Activated gamma-delta T cell (primary cell): ENCODE results near the gene RPL13A.

Experiments used
- DNase-seq: peaks from one replicate; lab custom pipeline; 2025; lab: John Stamatoyannopoulos, UW

The RPL13A gene

GRCh38 chr19:49481020-49481683 lies 6.3 kb upstream of the RPL13A start:
- DNase-seq = no peak

DNA sequence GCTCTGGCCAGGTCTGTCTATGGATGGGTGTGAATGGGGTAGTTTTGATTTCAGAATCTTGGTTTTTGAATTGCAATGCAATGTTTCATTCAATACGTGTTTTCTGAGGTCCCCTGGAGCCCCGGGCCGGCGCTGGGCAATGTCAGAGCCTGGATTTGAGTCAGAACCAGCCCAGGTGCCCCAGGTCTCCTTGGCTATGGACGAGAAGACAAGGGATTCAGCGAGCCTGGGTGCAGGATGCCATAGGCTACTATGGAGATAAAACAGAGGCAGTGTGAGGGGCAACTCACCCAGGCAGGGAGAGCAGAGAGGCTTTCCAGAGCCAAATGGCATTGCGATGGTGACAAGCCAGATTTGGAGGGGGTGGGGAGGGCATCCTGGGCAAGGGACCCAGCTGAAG lies 1.2 kb upstream of the RPL13A start:
- DNase-seq = no peak

DNA sequence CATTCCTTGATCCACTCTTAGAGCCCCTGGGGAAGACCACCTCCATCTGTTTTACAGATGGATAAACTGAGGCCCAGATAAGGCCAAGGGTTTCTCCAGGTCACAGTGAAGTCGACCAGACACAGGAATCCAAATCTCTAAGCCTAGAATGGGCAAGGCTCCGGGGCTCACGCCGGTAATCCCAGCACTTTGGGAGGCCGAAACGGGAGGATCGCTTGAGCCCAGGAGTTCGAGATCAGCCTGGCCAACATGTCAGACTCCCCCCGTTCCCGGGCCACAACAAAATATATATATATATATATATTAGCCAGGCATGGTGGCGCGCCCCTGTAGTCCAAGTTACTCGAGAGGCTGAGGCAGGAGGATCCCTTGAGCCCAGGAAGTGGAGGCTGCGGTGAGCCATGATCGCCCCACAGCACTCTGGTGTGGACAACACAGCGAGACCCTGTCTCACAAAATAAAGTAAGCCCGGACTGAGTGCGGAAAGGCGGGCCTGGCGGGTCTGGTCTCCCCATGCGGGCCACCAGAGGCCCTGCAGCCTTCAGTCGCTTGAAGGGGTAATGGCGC lies 615 bp upstream of the RPL13A start:
- DNase-seq = no peak

DNA sequence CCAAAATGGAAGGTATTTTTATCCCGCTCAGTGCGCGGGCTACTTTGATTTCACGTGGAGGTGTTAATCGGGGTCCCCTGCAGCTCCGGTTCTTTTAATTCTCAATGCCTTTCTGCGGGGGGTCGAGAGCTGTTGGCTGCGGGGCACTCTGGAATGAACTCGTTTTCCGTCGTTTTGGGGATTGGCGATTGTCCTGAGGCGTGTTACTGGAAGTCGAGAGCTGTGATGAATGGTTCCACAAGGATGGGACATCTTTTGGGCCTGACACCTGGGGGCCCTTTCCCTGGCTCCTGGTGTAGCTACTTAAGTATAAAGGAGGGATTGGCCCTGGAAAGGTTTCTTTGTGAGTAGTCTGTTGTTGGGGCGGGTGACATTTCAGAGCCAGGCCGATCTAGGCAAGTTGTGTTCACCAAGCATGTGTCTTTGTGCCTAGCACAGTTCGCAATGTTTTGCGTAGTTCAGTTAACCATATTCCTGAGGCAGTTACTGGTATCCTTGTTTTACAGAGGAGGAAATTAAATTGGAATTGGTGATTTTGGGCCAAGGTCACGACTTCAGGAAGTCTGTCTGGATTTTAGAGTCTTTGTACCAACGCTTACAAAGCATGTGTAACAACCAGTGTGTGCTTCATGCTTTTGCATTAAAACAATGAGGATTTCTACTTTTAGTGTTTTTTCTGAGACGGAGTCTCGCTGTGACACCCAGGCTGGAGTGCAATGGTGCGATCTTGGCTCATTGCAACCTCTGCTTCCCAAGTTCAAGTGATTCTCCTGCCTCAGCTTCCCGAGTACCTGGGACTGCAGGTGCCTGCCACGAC lies 846 bp downstream of the RPL13A start:
- no peak for DNase-seq

- no peak for DNase-seq
Observed at GRCh38 chr19:49488863-49489537, 1.6 kb downstream of the RPL13A start.

DNA sequence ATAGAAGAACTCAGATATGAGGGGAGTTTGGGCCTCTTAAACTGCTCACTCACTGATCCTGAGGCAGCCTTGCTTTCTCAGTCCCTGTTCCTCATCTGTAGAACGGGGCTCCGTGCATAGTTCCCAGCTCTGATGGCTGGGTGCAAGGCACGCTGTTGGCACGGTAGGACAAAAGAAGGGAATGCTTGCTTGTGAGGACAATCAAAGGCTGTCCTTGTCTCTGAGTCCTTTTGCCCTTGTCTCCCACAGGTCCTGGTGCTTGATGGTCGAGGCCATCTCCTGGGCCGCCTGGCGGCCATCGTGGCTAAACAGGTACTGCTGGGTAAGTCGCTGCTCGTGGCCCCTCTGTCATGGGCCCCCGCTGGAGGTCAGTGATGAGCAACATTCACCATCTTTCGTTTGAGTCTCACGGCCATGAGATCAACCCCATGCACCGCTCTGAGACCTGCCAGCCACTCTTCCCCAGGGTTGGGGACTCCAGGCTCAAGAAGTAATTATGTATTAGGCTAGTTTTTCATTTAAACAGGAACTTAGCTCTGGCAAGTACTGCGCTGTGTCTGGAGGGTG lies 2.3 kb downstream of the RPL13A start:
- no peak for DNase-seq

GRCh38 chr19:49490287-49491029 lies 3.0 kb downstream of the RPL13A start:
- no peak for DNase-seq

DNA sequence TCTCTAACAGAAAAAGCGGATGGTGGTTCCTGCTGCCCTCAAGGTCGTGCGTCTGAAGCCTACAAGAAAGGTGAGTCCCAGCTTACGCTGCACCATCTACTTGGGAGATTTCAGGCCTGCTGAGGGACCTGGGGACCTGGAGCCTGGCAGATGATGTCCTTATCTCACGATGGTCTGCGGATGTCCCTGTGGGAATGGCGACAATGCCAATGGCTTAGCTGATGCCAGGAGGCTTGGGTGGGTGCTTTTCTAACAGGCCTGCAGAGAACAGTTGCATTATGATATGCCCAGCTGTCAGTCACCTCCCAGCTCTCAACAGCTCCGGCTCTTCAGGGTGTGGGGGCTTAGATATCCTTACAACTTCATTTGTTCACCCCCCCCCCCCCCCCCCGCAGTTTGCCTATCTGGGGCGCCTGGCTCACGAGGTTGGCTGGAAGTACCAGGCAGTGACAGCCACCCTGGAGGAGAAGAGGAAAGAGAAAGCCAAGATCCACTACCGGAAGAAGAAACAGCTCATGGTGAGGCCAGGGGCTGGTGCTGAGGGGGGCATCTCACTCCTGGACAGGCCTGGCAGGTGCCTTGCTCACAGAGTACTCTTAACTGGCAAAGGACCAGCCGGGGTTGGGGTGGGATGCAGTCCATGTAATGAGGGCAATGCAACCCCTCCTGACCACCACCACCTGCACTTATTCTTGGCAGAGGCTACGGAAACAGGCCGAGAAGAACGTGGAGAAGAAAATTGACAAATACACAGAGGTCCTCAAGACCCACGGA lies 3.8 kb downstream of the RPL13A start:
- DNase-seq = no peak

DNA sequence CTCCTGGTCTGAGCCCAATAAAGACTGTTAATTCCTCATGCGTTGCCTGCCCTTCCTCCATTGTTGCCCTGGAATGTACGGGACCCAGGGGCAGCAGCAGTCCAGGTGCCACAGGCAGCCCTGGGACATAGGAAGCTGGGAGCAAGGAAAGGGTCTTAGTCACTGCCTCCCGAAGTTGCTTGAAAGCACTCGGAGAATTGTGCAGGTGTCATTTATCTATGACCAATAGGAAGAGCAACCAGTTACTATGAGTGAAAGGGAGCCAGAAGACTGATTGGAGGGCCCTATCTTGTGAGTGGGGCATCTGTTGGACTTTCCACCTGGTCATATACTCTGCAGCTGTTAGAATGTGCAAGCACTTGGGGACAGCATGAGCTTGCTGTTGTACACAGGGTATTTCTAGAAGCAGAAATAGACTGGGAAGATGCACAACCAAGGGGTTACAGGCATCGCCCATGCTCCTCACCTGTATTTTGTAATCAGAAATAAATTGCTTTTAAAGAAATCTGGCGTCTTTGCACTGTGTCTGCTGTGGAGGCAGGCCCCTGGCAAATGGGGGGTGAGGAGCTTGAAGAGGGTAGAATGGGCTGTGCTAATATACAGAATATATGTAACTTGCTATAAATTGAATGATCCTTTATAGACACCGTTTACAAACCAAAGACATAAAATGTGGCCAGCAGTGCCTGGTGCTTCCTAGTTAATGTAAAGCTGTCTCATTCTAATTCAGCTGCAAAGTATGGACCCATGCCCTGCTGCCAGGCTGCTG lies 4.6 kb downstream of the RPL13A start:
- no peak for DNase-seq

DNA sequence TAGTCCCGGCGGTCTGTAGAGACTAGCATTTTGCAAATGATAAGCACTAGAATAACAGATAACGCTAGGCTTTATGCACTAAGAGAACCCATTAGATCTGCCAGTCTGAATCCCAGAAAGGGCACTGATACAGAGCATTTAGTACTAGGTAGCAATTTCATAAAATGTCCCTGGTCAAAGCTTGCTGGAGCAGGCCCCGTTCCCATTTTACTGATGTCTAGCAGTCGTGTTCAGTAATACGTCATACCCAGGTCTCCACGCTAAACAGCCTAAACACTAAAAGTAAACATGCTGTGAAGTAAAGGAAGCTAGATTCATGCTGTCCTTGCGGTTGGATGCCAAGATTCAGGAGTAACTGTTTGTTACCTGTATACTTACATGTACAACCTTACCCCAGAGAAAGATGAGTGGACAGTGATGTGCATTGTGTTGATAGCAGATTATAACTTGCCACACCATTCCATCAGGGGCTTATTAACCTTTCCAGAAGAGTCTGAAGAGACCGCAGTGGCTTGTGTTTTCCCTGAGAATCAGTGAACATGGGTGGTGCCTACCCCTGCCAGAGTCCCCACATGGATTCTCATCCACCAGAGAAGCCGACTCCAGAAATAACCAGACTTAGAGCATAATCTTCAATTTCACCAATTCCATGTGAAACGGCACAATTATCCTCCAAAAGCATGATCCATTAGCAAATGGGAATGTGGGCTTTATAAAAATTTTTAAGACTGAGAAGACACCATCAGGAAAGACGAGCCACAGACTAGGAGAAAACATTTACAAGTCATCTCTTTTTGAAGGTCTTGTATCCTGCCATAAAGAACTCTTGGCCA lies 5.4 kb downstream of the RPL13A start:
- no peak for DNase-seq

DNA sequence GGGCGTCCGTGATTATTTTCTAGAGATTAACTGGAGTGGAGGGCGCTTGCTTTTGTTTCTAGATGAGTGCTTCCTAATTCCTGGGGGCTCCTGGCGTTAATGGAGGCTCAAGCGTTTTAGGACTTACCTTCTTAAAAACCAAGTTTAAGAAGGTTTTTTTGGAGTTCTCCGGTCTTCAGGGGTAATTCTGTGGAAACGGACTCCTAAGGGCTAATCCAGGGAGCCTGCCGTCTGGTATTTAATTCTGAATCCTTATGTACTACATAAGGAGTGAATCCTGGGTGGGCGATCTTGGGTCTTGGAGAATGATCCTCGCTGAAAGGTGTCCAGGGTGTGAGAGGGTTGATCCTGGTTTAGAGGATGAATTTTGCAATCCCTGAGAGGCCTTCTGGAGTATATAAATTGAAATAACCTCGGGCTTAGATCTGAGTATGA lies 9.2 kb downstream of the RPL13A start:
- DNase-seq = no peak

DNA sequence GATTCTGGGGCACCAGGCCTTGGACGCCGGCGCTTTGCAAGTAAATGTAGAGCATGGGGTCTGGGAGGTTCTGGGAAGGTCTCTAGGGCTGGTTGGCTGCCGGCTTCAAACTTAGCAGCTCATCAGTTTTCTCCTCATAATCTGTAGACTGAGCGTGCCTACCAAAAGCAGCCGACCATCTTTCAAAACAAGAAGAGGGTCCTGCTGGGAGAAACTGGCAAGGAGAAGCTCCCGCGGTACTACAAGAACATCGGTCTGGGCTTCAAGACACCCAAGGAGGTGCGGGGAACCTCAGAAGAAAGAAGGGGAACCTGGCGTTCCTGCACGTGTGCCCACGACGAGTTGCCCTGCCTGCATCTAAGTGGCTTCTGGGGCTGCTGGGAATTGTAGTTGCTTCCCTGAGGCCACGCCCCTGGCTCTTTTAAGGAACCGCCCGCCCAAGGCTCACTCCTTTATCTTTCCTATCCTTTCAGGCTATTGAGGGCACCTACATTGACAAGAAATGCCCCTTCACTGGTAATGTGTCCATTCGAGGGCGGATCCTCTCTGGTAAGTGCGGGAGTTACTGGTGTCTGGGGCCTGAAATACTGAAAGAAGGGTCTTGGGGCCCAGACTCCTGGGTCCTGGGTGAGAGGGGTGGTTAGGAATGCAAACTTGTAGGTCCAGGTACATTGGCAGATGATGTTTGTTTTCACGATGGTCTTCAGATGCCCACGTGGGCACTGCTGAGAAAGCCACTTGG lies 9.8 kb downstream of the RPL13A start:
- DNase-seq = no peak

DNA sequence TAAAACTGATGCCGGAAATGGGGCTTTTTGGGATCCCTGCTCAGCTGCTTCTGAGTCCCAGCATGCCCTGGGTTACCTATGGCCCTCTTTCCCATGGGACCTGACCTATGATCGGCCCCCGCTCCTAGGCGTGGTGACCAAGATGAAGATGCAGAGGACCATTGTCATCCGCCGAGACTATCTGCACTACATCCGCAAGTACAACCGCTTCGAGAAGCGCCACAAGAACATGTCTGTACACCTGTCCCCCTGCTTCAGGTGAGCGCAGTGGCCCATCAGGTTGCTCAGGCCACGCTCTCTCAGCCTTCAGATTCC lies 10.3 kb downstream of the RPL13A start:
- no peak for DNase-seq

GRCh38 chr19:49498475-49498874 lies 11.1 kb downstream of the RPL13A start:
- no peak for DNase-seq

DNA sequence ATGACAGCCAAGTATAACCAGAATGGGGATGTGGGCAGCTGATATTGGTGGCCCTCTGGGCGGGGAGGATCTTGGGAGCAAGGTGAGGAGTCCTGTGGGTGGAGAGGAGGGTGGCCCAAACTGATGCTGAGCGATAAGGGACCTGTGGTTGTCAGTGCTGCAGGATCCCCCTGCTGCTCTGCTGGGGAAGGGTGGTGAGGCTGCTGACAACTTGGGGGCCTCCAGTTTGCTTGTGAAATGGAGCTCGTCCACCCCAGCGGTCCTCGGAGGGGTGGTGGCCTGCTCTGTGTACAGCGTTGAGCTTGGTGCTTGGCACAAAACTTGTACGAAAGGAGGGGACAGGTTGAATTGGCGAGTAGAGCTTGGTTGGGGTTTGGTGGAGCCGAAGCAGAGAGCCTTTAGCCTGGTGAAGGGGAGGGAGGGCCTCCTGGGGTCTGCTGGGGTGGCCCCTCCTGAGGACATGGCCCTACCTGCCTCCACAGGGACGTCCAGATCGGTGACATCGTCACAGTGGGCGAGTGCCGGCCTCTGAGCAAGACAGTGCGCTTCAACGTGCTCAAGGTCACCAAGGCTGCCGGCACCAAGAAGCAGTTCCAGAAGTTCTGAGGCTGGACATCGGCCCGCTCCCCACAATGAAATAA lies 11.7 kb downstream of the RPL13A start:
- DNase-seq = no peak

- no peak for DNase-seq
Observed at GRCh38 chr19:49502866-49503581, 15.6 kb downstream of the RPL13A start.

DNA sequence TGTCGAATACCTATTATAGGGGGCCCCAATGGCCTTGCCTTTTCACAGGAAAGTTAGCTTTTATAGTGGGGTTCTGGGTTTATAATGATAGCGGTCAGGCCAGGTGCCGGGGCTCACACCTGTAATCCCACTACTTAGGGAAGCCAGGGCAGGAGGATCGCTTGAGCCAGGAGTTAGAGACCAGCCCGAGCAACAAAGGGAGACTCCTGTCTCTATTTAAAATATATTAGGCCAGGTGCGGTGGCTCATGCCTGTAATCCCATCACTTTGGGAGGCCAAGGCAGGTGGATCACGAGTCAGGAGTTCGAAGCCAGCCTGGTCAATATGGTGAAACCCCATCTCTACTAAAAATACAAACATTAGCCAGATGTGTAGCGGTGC lies 16.2 kb downstream of the RPL13A start:
- no peak for DNase-seq
